ENCODE data around the gene YLPM1.

The YLPM1 gene

GRCh38 chr14:74875941-74876913, 113.1 kb downstream of the YLPM1 start, which contains the start of gene PROX2:
PROX2 (minus strand) TSS chr14:74876145; CDS start chr14:74863834, 12,311 bp downstream.
- no peak for DNase-seq

DNA sequence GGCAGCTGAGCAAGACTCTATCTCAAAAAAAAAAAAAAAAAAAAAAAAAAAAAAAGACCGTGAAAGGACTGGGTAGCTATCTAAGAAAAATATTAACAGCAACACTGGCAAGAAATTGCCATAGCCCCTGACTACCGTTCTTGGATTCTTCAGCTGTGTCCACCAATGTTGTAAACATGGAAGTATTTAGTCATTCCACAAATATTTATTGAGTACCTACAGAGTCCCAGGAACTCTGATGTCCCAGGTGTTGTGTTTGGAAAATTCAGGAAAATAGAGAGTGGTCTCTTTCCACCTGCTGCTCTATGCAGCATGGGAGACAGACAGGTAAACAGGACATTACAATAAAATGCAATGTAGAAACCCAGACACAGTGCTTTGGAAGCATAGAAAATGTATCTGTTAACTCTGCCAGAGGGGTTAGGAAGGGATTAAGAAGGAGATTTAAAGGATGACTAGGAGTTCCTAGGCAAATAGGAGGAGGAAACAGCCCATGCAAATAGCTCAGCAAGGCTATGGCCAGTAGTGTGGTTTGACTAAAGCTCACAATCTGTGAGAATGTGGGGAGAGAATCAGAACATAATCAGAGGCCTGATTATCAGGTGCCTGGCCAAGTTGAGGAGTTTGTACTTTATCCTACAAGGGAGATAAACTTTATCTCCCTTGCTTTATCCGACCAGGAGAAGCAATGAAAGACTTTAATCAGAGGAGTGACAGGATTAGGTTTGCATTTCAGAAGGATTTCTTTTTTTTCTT, 116.5 kb downstream of the YLPM1 start:
- no peak for DNase-seq

GRCh38 chr14:74881431-74882102, 118.5 kb downstream of the YLPM1 start, which contains the start of gene DLST:
DLST (plus strand) TSS chr14:74881916; CDS start chr14:74881954, 38 bp downstream.
- DNase-seq, result peak; percentile 98

DNA sequence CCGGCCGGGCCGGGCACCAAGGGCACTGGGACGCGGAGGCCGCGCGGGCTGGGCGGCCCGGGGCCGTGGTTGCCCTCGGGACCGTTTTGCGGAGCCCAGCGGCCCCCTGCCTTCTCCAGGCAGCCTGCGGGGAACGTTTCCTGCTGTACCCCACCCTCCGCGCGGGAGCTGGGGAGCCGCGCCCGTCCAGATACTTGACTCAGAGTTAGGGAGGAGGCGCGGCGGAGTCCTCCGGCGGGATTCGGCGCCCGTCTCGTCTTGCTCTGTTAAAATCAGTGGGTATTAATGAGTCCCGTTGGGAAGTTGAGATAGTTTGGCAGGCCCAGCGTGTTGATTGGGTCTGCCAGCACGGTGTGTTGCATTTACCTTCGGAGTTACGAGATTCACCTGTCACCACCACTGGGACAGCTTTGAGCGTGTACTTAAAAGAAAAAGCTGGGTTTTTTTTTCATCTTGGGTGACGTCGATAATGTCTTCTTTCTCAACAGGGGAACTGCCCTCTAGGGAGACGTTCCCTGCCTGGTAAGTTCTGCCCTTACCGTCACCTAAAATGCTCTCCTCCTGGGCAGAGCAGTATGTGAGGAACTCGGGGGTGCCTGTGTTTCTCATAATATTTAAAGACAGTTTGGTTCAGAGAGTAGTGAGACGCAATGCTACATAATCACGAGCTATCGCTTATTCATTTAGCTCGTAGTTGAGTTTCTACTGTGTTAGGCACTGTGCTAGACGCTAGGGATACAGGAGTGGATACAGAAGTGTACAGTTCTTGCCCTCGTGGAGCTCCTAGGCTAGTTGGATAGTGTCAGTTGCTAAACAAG, 119.2 kb downstream of the YLPM1 start:
- no peak for DNase-seq
